Activated naive CD4-positive, alpha-beta T cell treated with anti-CD3 and anti-CD28 coated beads, Interleukin-2, amount 50 U/mL, for 24 hours (primary cell): ENCODE results near the gene PRLH.

Experiments used
- H3K27ac Mint-ChIP-seq: one replicate; pipeline ENCODE4 v1.8.0; 2021; ENCODE audit warnings: mild to moderate bottlenecking, mixed read lengths
- H3K27me3 Mint-ChIP-seq: one replicate; pipeline ENCODE4 v1.8.0; 2021; ENCODE audit warnings: mixed read lengths
- H3K36me3 Mint-ChIP-seq: one replicate; pipeline ENCODE4 v1.8.0; 2021; ENCODE audit warnings: mixed read lengths
- H3K4me1 Mint-ChIP-seq: one replicate; pipeline ENCODE4 v1.8.0; 2021; ENCODE audit warnings: mixed read lengths
- H3K4me3 Mint-ChIP-seq: one replicate; pipeline ENCODE4 v1.8.0; 2021; ENCODE audit warnings: mild to moderate bottlenecking, mixed read lengths
- H3K9me3 Mint-ChIP-seq: one replicate; pipeline ENCODE4 v1.8.0; 2021; ENCODE audit warnings: mixed read lengths

Gene PRLH

GRCh38 chr2:237614151-237614720 is 47.9 kb downstream of the PRLH start:
- H3K9me3 Mint-ChIP-seq, result no peaks in the 10 kb centered on the region
- no peak overlapping the region for H3K4me3 Mint-ChIP-seq
- H3K4me1 Mint-ChIP-seq, result peaks cover 32% of the 10 kb centered on the region
- H3K27me3 Mint-ChIP-seq, result no peaks in the 10 kb centered on the region
- no peak overlapping the region for H3K27ac Mint-ChIP-seq
- no peaks in the 10 kb centered on the region for H3K36me3 Mint-ChIP-seq

DNA sequence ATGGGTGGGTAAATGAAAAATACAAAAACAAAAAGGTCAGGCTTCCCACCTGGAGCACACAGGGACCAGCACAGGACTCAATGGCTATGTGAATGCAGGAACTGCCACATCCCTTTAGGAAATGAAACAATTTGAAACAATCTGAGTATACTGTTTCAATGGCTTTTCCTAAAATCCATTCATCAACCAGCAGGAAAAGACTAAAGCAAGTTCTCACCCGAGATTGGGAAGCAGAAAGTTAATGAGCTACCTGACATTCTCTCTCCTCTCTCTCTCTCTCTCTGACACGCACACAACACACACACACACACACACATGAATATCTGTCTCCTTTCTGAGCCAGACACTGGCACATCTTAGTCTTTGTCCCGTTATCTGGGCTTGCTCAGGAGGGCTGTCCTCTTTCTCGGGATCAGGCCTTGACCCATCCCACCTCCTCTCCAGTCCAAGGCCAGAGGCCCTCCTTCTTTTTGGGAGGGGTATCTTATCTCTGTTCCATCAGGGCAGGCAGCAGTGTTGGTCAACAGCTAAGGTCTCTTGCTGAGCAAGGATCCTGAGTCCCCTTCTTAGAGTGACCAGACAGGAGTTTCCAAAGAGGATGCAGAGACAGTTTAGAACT is 49.4 kb downstream of the PRLH start:
- Mint-ChIP-seq H3K9me3 (no peaks in the 10 kb centered on the region), H3K4me1 (peaks cover 32% of the 10 kb centered on the region), H3K36me3 (no peaks in the 10 kb centered on the region), H3K4me3 (no peak overlapping the region), H3K27me3 (no peaks in the 10 kb centered on the region), H3K27ac (no peak overlapping the region)

DNA sequence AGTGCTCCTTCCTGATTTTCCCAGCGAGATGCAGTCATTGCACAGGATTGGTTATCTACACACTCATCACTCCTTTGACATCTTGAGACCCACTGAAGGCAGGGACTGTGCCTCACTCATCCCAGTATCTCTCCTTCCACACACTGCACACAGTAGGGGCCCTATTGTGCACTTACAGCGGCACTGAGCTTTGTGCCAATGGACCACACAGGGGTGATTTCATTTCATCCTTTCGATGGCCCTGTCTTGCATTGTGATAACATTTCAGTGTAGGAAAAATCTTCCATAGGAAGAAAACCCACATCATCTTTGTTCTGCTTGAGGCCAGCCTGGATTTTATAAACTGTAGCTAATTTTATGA is 50.0 kb downstream of the PRLH start:
- no peak overlapping the region for H3K4me3 Mint-ChIP-seq
- H3K27me3 Mint-ChIP-seq, result no peaks in the 10 kb centered on the region
- H3K4me1 Mint-ChIP-seq, result peaks cover 32% of the 10 kb centered on the region
- no peaks in the 10 kb centered on the region for H3K36me3 Mint-ChIP-seq
- no peak overlapping the region for H3K27ac Mint-ChIP-seq
- no peaks in the 10 kb centered on the region for H3K9me3 Mint-ChIP-seq
